Measurements from ENCODE around the gene TAT. TPM values are rescaled to one million over a fixed set of nuclear protein-coding genes. Genes with fewer than 3 reads are reported as not detected.

Gene TAT
- total and polyA plus RNA-seq, 10 of the 15 experiments (the other 5 are each of a cell fraction or from before 2014, with no cell fraction given), result 0.01 to 0.44 (median 0.09) TPM; not detected in 4

GRCh38 chr16:71557954-71558582 is 18.8 kb downstream of the TAT start:
- no peak for ATAC-seq
- CTCF ChIA-PET, result interaction anchor here (1.3 to 1.7 kb wide), 2 partner anchors 14 to 53 kb away, joined by 3 read pairs; no protein-coding TSS in a partner anchor
- WGBS (ENCODE audit: insufficient coverage, insufficient replicate concordance, low lambda C conversion rate, missing lambda C conversion rate), result 39% methylated on average over 3 of the region's 3 CpGs

More at GRCh38 chr16:71557954-71558582, 18.8 kb downstream of the TAT start:
- TF ChIP-seq ZBTB40 (IDR thresholded peaks at IDR 0.05; ENCODE audit: borderline replicate concordance), result no peak
- BruUV-seq (replicated peaks), result no TSS peak
- Histone ChIP-seq H3K36me3 (ENCODE audit: control insufficient read depth in 2 of 2, insufficient read depth in 2 of 2, low read length in 1 of 2) (no peaks in the 10 kb centered on the region), H3K4me2 (ENCODE audit: control insufficient read depth, insufficient read depth) (no peak overlapping the region), H2AFZ (ENCODE audit: control insufficient read depth, low read depth, low read length) (no peak overlapping the region), H3K4me1 (ENCODE audit: control insufficient read depth, insufficient read depth, low read length) (no peaks in the 10 kb centered on the region), H3K27ac (ENCODE audit: control insufficient read depth, insufficient read depth) (no peak overlapping the region), H4K20me1 (ENCODE audit: control insufficient read depth, insufficient read depth) (no peaks in the 10 kb centered on the region), H3K79me2 (ENCODE audit: control insufficient read depth, insufficient read depth, low read length) (no peaks in the 10 kb centered on the region), H3K9ac (ENCODE audit: control insufficient read depth, insufficient read depth, low read length) (no peak overlapping the region), H3K4me3 (no peak overlapping the region), H3K27me3 (replicated peaks in 1 of 2; ENCODE audit: control insufficient read depth in 2 of 2, insufficient read depth in 2 of 2, low read length in 1 of 2) (no peaks in the 10 kb centered on the region), H3K9me3 (replicated peaks; ENCODE audit: control insufficient read depth, insufficient read depth, low read length) (peaks cover 2% of the 10 kb centered on the region; the same call in 2 of the 3 replicates)
- in situ Hi-C loops (cut with MboI) (no loop called here), intact Hi-C loops (cut with micrococcal nuclease; ENCODE audit: unreplicated experiment) (no loop called here)
- ChIA-PET RAD21 (ENCODE audit: unreplicated experiment) (no interaction called here), SMC1A (ENCODE audit: uncharacterized antibody, unreplicated experiment) (interaction anchor here (1.0 kb wide), 1 partner anchor 23 kb away, joined by 3 read pairs; no protein-coding TSS in a partner anchor), POLR2A (no interaction called here)
- FAIRE-seq (no peak), DNase-seq (ENCODE audit: low read depth, low spot score) (no peak)
